HepG2 (cell line): Measurements from ENCODE around the gene NAV2. TPM values are rescaled to one million over a fixed set of nuclear protein-coding genes. Genes with fewer than 3 reads are reported as not detected.

Experiments
- AGO1 ChIP-seq: fragments of 200-400 bp; formaldehyde crosslinking; IDR thresholded peaks from 2 replicates; pipeline ENCODE4 v1.6.1; 2017; ENCODE audit warnings: mild to moderate bottlenecking, low read depth, low read length, moderate library complexity; ENCODE audit not compliant: poor library complexity, severe bottlenecking
- ARID2 ChIP-seq: sonication (generic); formaldehyde crosslinking; IDR thresholded peaks from 2 replicates; pipeline ENCODE4 v1.8.1; 2022; ENCODE audit warnings: mild to moderate bottlenecking, missing genetic modification reagents, borderline replicate concordance
- CBX1 ChIP-seq: IDR thresholded peaks from one replicate; pipeline ENCODE4 v1.6.1; 2016; ENCODE audit warnings: antibody characterized with exemption, low read depth
- CEBPB ChIP-seq: IDR thresholded peaks from 2 replicates; pipeline ENCODE4 v1.6.1; 2011; ENCODE audit warnings: low read depth, low read length, improper control_type of control experiment, borderline replicate concordance
- CSRNP2 ChIP-seq: sonication (generic); formaldehyde crosslinking; conservative IDR thresholded peaks from 2 replicates; pipeline ENCODE4 v1.8.0; 2022; ENCODE audit warnings: low read depth, missing genetic modification reagents
- DMAP1 ChIP-seq: IDR thresholded peaks from 2 replicates; pipeline ENCODE4 v1.6.1; 2016
- GMEB1 ChIP-seq: sonication (generic); formaldehyde crosslinking; IDR thresholded peaks from 2 replicates; pipeline ENCODE4 v1.5.1; 2020; ENCODE audit warnings: missing genetic modification reagents, mild to moderate bottlenecking, borderline replicate concordance
- KLF13 ChIP-seq: sonication (generic); formaldehyde crosslinking; IDR thresholded peaks from 2 replicates; pipeline ENCODE4 v1.4.0; 2020; ENCODE audit warnings: mild to moderate bottlenecking, missing genetic modification reagents
- KLF6 ChIP-seq: IDR thresholded peaks from 2 replicates; pipeline ENCODE4 v1.8.0; 2016; ENCODE audit warnings: missing biosample characterization, missing genetic modification reagents
- SIX4 ChIP-seq: sonication (generic); formaldehyde crosslinking; IDR thresholded peaks from 2 replicates; pipeline ENCODE4 v1.4.0; 2020; ENCODE audit warnings: missing genetic modification reagents
- TMF1 ChIP-seq: sonication (generic); formaldehyde crosslinking; IDR thresholded peaks from 2 replicates; pipeline ENCODE4 v1.8.1; 2022; ENCODE audit warnings: low read depth, missing genetic modification reagents
- TOE1 ChIP-seq: sonication (generic); formaldehyde crosslinking; IDR thresholded peaks from 2 replicates; pipeline ENCODE4 v1.4.0; 2020; ENCODE audit warnings: mild to moderate bottlenecking, missing genetic modification reagents
- ZBTB20 ChIP-seq: sonication (generic); formaldehyde crosslinking; IDR thresholded peaks from 2 replicates; pipeline ENCODE4 v1.8.1; 2023; ENCODE audit warnings: missing genetic modification reagents, low read depth, mild to moderate bottlenecking, borderline replicate concordance
- ZBTB3 ChIP-seq: sonication (generic); formaldehyde crosslinking; IDR thresholded peaks from 2 replicates; pipeline ENCODE4 v1.4.0; 2020; ENCODE audit warnings: low read depth, mild to moderate bottlenecking, moderate library complexity, missing genetic modification reagents, borderline replicate concordance
- ZBTB4 ChIP-seq: sonication (generic); formaldehyde crosslinking; IDR thresholded peaks from 2 replicates; pipeline ENCODE4 v1.4.0; 2020; ENCODE audit warnings: missing genetic modification reagents, mild to moderate bottlenecking, borderline replicate concordance
- ZKSCAN1 ChIP-seq: fragments of 150-350 bp; IDR thresholded peaks from 2 replicates; pipeline ENCODE4 v1.6.1; 2014; ENCODE audit warnings: low read length
- ZNF224 ChIP-seq: sonication (generic); formaldehyde crosslinking; IDR thresholded peaks from 2 replicates; pipeline ENCODE4 v1.5.0; 2020; ENCODE audit warnings: mild to moderate bottlenecking, missing genetic modification reagents
- ZNF367 ChIP-seq: sonication (generic); formaldehyde crosslinking; IDR thresholded peaks from 2 replicates; pipeline ENCODE4 v1.4.0; 2020; ENCODE audit warnings: missing genetic modification reagents, borderline replicate concordance
- ZNF382 ChIP-seq: sonication (generic); formaldehyde crosslinking; IDR thresholded peaks from 2 replicates; pipeline ENCODE4 v1.5.0; 2020; ENCODE audit warnings: missing genetic modification reagents, mild to moderate bottlenecking, borderline replicate concordance
- ZNF503 ChIP-seq: sonication (generic); formaldehyde crosslinking; IDR thresholded peaks from 2 replicates; pipeline ENCODE4 v1.4.0; 2020; ENCODE audit warnings: missing genetic modification reagents
- polyA plus RNA-seq, 8 experiments: library from polyadenylated mRNA; depleted of rRNA in 3 of 8; stranded (reverse) in 7 of 8; unstranded in 1 of 8; fragments of >200 nt; fragmentation: Illumina TruSeq in 4 of 8; extraction: Trizol in 4 of 8; gene quantifications; 2 replicates each; pipeline versions ENCODE4 v1.2.1 to v1.2.3, GENCODE V29; 2011 to 2016; ENCODE audit warnings: low read depth in 4 of 8, missing spikeins in 1 of 8, mixed read lengths in 1 of 8; ENCODE audit not compliant: insufficient read depth in 1 of 8
- total RNA-seq, 5 experiments: library from RNA; depleted of rRNA; stranded (reverse); fragments of >200 nt; fragmentation: Illumina TruSeq; extraction: Trizol; gene quantifications; 2 replicates each; pipeline ENCODE4 v1.2.3, GENCODE V29; 2016; ENCODE audit warnings: low read depth in 1 of 5

Gene NAV2
- total and polyA plus RNA-seq, 2 of the 13 experiments (the other 11 are each of a cell fraction or from before 2014, with no cell fraction given) = 9.3 to 34.6 TPM

- peak; percentile 92 for TF ChIP-seq ZNF503
- no peak for TF ChIP-seq AGO1
- no peak for TF ChIP-seq ZNF367 (CRISPR knock-in tag)
- no peak for TF ChIP-seq GMEB1 (CRISPR knock-in tag)
- peak; percentile 32; the same call in 1 of the 2 replicates for TF ChIP-seq ARID2 (CRISPR knock-in tag)
- peak; percentile 64; the same call in 1 of the 2 replicates for TF ChIP-seq SIX4 (CRISPR knock-in tag)
- TF ChIP-seq KLF6 (CRISPR knock-in tag) = peak; percentile 85; the same call in 1 of the 2 replicates
- no peak for TF ChIP-seq ZBTB4 (CRISPR knock-in tag)
- TF ChIP-seq ZKSCAN1 = no peak
- TF ChIP-seq CEBPB = peak; percentile 83; the same call in 1 of the 2 replicates
- TF ChIP-seq DMAP1 (CRISPR knock-in tag) = peak; percentile 71; the same call in 1 of the 2 replicates
- no peak for TF ChIP-seq ZNF382 (CRISPR knock-in tag)
- peak; percentile 90; the same call in 1 of the 2 replicates for TF ChIP-seq ZNF224 (CRISPR knock-in tag)
- TF ChIP-seq KLF13 (CRISPR knock-in tag) = no peak
- no peak for TF ChIP-seq TMF1 (CRISPR knock-in tag)
- TF ChIP-seq TOE1 (CRISPR knock-in tag) = 0 out of 2 replicates have a peak, but pooled peaks have one; percentile 45
- TF ChIP-seq ZBTB20 (CRISPR knock-in tag) = peak; percentile 32; the same call in 1 of the 2 replicates
- TF ChIP-seq ZBTB3 (CRISPR knock-in tag) = peak; percentile 47; the same call in 1 of the 2 replicates
- no peak for TF ChIP-seq CBX1
- no peak for TF ChIP-seq CSRNP2 (CRISPR knock-in tag)
These were observed 323.3 kb downstream of the NAV2 start (continued) for GRCh38 chr11:20035701-20036601.
